Keratinocyte (primary cell): ENCODE results near the gene PPFIBP2. TPM values are rescaled to one million over a fixed set of nuclear protein-coding genes. Genes with fewer than 3 reads are reported as not detected.

Source experiments
- DNase-seq: peaks from one replicate; pipeline ENCODE4 v3.0.0-alpha.2; 2011; ENCODE audit warnings: low read depth, missing footprints, low spot score
- FAIRE-seq: peaks from 2 replicates; lab custom pipeline; 2011; peaks lifted over from hg19 to GRCh38; lab: Jason Lieb, UNC
- H2AFZ ChIP-seq: 2 replicates; pipeline ENCODE4 v1.6.0; 2012; ENCODE audit warnings: low read length, control low read depth, inconsistent platforms; ENCODE audit not compliant: control insufficient read depth
- H3K27ac ChIP-seq: 2 replicates; pipeline ENCODE4 v1.5.1; 2011; ENCODE audit warnings: low read length; ENCODE audit not compliant: control insufficient read depth, insufficient read depth
- H3K27me3 ChIP-seq: 3 replicates; pipeline ENCODE4 v1.6.0; 2011; ENCODE audit warnings: low read length; ENCODE audit not compliant: control insufficient read depth, insufficient read depth; ENCODE audit errors: extremely low read depth
- H3K36me3 ChIP-seq, 2 experiments: 2 replicates in 1 of 2; 3 replicates in 1 of 2; pipeline ENCODE4 v1.5.1; 2011; ENCODE audit warnings: low read length in 2 of 2, mild to moderate bottlenecking in 1 of 2; ENCODE audit not compliant: control insufficient read depth in 2 of 2, insufficient read depth in 2 of 2; ENCODE audit errors: extremely low read depth in 1 of 2
- H3K4me1 ChIP-seq: 3 replicates; pipeline ENCODE4 v1.5.1; 2011; ENCODE audit warnings: low read length; ENCODE audit not compliant: control insufficient read depth, insufficient read depth; ENCODE audit errors: extremely low read depth
- H3K4me2 ChIP-seq: 3 replicates; pipeline ENCODE4 v1.6.0; 2011; ENCODE audit warnings: low read depth, low read length; ENCODE audit not compliant: control insufficient read depth, insufficient read depth; ENCODE audit errors: extremely low read depth
- H3K4me3 ChIP-seq, 3 experiments: fragments of 200-600 bp in 1 of 3; sonication (generic) in 1 of 3; 2 replicates in 2 of 3; 3 replicates in 1 of 3; pipeline ENCODE4 v1.5.1; 2011 to 2016; ENCODE audit warnings: low read length in 3 of 3, mild to moderate bottlenecking in 3 of 3, control low read depth in 2 of 3, inconsistent platforms in 1 of 3, low read depth in 1 of 3, mixed read lengths in 1 of 3, mixed run types in 1 of 3, moderate library complexity in 1 of 3; ENCODE audit not compliant: control insufficient read depth in 2 of 3, insufficient read depth in 2 of 3; ENCODE audit errors: extremely low read depth in 1 of 3
- H3K79me2 ChIP-seq: 2 replicates; pipeline ENCODE4 v1.6.0; 2012; ENCODE audit warnings: low read length; ENCODE audit not compliant: control insufficient read depth, insufficient read depth
- H3K9ac ChIP-seq: 3 replicates; pipeline ENCODE4 v1.6.0; 2011; ENCODE audit warnings: low read length; ENCODE audit not compliant: control insufficient read depth, insufficient read depth; ENCODE audit errors: extremely low read depth
- H3K9me1 ChIP-seq: 3 replicates; pipeline ENCODE4 v1.6.0; 2011; ENCODE audit warnings: low read length; ENCODE audit not compliant: control insufficient read depth, insufficient read depth; ENCODE audit errors: extremely low read depth
- H3K9me3 ChIP-seq: 2 replicates; pipeline ENCODE4 v1.5.1; 2012; ENCODE audit warnings: low read depth, low read length; ENCODE audit not compliant: control insufficient read depth
- H4K20me1 ChIP-seq: 3 replicates; pipeline ENCODE4 v1.6.0; 2011; ENCODE audit warnings: low read length; ENCODE audit not compliant: control insufficient read depth, insufficient read depth; ENCODE audit errors: extremely low read depth
- EZH2 ChIP-seq: IDR thresholded peaks from one replicate; pipeline ENCODE4 v1.6.1; 2012; ENCODE audit warnings: inconsistent platforms, mild to moderate bottlenecking, low read length, moderate library complexity
- dilution Hi-C: fragments of 300-500 bp; cut with MboI; formaldehyde crosslinking; loops from one replicate; pipeline ENCODE4 v1.7.0; 2020; ENCODE audit warnings: low sequenced_read_pairs; ENCODE audit not compliant: extremely low pct_ligation_motif_present
- polyA plus RNA-seq, 5 experiments: library from polyadenylated mRNA; depleted of rRNA in 3 of 5; stranded (reverse) in 3 of 5; stranded (forward) in 1 of 5; unstranded in 1 of 5; fragments of >200 nt; gene quantifications; 1 replicate in 1 of 5; 2 replicates in 3 of 5; 3 replicates in 1 of 5; pipeline versions ENCODE4 v1.2.1 to v1.2.3, GENCODE V29; 2011 to 2012; ENCODE audit warnings: missing spikeins in 2 of 5, low read depth in 1 of 5, low replicate concordance in 1 of 5
- TF ChIP-seq, protein P1 (sequence below), 3 experiments: IDR thresholded peaks in 1 of 3; conservative IDR thresholded peaks in 1 of 3; optimal IDR thresholded peaks in 1 of 3; 2 replicates in 2 of 3; 3 replicates in 1 of 3; pipeline versions ENCODE3 to v1.5.1; 2011; ENCODE audit warnings: low read length in 3 of 3, mild to moderate bottlenecking in 3 of 3, moderate library complexity in 2 of 3, control low read depth in 1 of 3, inconsistent platforms in 1 of 3; ENCODE audit not compliant: insufficient read depth in 2 of 3; ENCODE audit errors: extremely low read depth in 1 of 3

PPFIBP2 gene
- polyA plus RNA-seq, 1 donor (not counting 4 experiments of a cell fraction or from before 2014, with no cell fraction given): 11.0 TPM

DNA sequence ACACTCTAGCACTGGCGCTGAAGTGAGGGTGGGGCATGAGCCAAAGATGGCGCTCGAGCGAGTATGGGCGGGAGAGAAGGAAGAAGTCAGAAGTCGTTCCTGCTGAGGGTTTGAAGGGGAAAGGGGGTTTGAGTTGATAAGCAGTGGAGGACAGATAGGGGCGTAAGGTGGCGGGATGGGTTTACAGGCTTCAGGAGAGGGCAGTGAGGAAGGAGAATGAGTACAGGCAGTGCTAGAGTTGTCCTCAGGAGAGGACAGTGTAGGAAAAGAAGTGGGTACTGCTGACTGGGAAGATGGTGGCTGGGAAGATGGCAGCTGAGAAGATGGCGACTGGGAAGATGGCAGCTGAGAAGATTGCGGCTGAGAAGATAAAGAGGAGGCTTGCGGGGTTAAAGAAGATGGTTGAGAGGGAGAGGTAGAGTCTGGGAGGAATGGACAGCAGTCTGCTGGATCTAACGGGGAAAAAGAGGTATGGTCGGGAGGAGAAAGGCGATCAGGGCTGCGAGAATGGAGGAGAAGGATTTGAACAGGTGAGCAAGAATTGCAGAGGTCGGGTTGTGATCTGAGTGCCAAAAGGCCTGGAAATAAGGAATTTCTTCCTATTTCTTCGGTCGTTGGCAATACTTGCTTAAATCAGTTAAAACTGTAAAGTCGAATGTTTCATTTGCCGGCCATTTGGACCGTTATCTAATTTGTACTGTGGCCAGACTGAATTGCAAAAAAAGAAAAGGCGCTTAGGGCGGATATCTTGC, 5.2 kb downstream of the PPFIBP2 start:
- Histone ChIP-seq H3K4me1 (peaks cover 6% of the 10 kb centered on the region), H3K9me3 (no peaks in the 10 kb centered on the region), H3K27me3 (peaks cover 4% of the 10 kb centered on the region), H4K20me1 (no peaks in the 10 kb centered on the region), H3K36me3 (no peaks in the 10 kb centered on the region), H3K27ac (no peak overlapping the region), H2AFZ (no peak overlapping the region), H3K9me1 (no peaks in the 10 kb centered on the region), H3K4me3 (no peak overlapping the region), H3K79me2 (no peaks in the 10 kb centered on the region), H3K4me2 (no peak overlapping the region), H3K9ac (no peak overlapping the region)
- dilution Hi-C loops: no loop called here
- FAIRE-seq (no peak), DNase-seq (no peak)
- TF ChIP-seq EZH2: no peak
- TF ChIP-seq, protein P1, sequence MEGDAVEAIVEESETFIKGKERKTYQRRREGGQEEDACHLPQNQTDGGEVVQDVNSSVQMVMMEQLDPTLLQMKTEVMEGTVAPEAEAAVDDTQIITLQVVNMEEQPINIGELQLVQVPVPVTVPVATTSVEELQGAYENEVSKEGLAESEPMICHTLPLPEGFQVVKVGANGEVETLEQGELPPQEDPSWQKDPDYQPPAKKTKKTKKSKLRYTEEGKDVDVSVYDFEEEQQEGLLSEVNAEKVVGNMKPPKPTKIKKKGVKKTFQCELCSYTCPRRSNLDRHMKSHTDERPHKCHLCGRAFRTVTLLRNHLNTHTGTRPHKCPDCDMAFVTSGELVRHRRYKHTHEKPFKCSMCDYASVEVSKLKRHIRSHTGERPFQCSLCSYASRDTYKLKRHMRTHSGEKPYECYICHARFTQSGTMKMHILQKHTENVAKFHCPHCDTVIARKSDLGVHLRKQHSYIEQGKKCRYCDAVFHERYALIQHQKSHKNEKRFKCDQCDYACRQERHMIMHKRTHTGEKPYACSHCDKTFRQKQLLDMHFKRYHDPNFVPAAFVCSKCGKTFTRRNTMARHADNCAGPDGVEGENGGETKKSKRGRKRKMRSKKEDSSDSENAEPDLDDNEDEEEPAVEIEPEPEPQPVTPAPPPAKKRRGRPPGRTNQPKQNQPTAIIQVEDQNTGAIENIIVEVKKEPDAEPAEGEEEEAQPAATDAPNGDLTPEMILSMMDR (optimal IDR thresholded peaks at IDR 0.05 in 1 of 3, IDR thresholded peaks at IDR 0.05 in 1 of 3, conservative IDR thresholded peaks at IDR 0.05 in 1 of 3; ENCODE audit: extremely low read depth in 1 of 3, insufficient read depth in 2 of 3, low read length in 3 of 3): no peak

DNA sequence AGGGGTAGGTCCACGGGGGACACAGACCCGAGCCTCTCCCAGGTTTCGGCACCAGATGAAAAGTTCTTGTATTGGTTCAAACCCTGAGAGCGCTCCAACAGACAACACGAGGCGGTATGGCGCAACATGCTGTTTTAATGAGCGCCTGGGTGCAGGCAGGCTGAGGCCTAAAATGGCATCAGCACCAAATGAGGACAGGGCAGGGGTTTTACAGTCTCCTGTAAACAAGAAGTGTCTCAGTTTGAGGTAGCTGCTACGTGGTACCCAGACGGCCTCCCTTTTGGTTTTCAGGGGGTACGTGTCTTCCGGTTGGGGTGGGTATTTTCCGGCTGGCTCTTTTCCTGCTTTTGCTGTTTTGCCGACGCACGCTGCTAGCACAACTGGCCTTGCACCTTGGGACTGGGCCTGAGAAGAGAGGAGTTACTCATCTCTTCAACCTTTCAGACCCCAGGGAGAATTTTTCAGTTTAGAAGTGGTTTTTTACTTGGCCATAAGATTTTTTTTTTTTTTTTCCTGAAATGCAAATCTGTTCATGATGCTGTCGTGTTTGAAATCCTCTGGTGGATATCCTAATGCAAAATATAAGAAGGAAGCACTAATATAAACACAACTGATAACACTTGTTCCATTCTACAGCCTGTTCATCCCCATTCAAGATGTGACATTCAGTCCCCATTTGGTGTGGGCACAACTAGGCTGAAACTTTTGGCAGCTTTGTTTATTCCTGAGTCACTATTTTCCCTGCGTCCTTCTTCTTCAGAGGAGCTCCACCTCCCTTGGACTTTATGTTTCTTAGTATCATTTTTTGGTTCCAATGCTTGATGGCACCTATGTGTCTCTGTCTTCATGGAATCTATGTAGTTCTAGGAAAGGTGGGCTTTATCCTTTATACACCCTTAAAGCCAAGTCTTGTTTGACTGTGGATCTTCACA, 6.5 kb downstream of the PPFIBP2 start:
- Histone ChIP-seq H2AFZ (no peak overlapping the region), H3K9ac (no peak overlapping the region), H3K4me3 (no peak overlapping the region), H3K4me2 (no peak overlapping the region), H3K27ac (no peak overlapping the region), H3K9me1 (no peaks in the 10 kb centered on the region), H3K36me3 (no peaks in the 10 kb centered on the region), H4K20me1 (no peaks in the 10 kb centered on the region), H3K27me3 (no peaks in the 10 kb centered on the region), H3K9me3 (no peaks in the 10 kb centered on the region), H3K4me1 (peaks cover 8% of the 10 kb centered on the region), H3K79me2 (no peaks in the 10 kb centered on the region)
- DNase-seq: no peak
- dilution Hi-C loops: no loop called here
- TF ChIP-seq, protein P1 (optimal IDR thresholded peaks at IDR 0.05 in 1 of 3, IDR thresholded peaks at IDR 0.05 in 1 of 3, conservative IDR thresholded peaks at IDR 0.05 in 1 of 3; ENCODE audit: extremely low read depth in 1 of 3, insufficient read depth in 2 of 3, low read length in 3 of 3): no peak
- no peak for TF ChIP-seq EZH2
- no peak for FAIRE-seq
